HepG2 (cell line): ENCODE measurements around the gene VWA3A. TPM values are rescaled to one million over a fixed set of nuclear protein-coding genes. Genes with fewer than 3 reads are reported as not detected.
A peak's percentile ranks its signal among the peaks of the same experiment; 100 is the strongest.

ENCODE experiments used
- ADNP ChIP-seq: sonication (generic); formaldehyde crosslinking; IDR thresholded peaks from 2 replicates; pipeline ENCODE4 v1.4.0; 2020; ENCODE audit warnings: missing genetic modification reagents
- GATAD1 ChIP-seq: IDR thresholded peaks from 2 replicates; pipeline ENCODE4 v1.6.1; 2016; ENCODE audit warnings: missing genetic modification reagents, missing compliant biosample characterization
- HMGXB3 ChIP-seq: sonication (generic); formaldehyde crosslinking; IDR thresholded peaks from 2 replicates; pipeline ENCODE4 v1.4.0; 2020; ENCODE audit warnings: missing genetic modification reagents, borderline replicate concordance
- HNRNPK ChIP-seq: fragments of 200-400 bp; formaldehyde crosslinking; IDR thresholded peaks from 2 replicates; pipeline ENCODE4 v1.6.1; 2018; ENCODE audit warnings: low read length, low read depth, moderate library complexity, mild to moderate bottlenecking; ENCODE audit not compliant: poor library complexity, severe bottlenecking
- KMT2B ChIP-seq: IDR thresholded peaks from 2 replicates; pipeline ENCODE4 v1.6.1; 2016; ENCODE audit warnings: missing genetic modification reagents, missing compliant biosample characterization
- PLRG1 ChIP-seq: fragments of 450-650 bp; conservative IDR thresholded peaks from 2 replicates; pipeline ENCODE4 v1.6.1; 2016
- PLSCR1 ChIP-seq: sonication (generic); formaldehyde crosslinking; IDR thresholded peaks from 2 replicates; pipeline ENCODE4 v1.5.0; 2020; ENCODE audit warnings: missing genetic modification reagents, mild to moderate bottlenecking, borderline replicate concordance
- RARA ChIP-seq: IDR thresholded peaks from 2 replicates; pipeline ENCODE4 v1.6.1; 2016; ENCODE audit warnings: missing genetic modification reagents, missing compliant biosample characterization
- RFXANK ChIP-seq: IDR thresholded peaks from 2 replicates; pipeline ENCODE4 v1.6.1; 2016
- SKIL ChIP-seq: sonication (generic); formaldehyde crosslinking; IDR thresholded peaks from 2 replicates; pipeline ENCODE4 v1.8.0; 2022; ENCODE audit warnings: missing genetic modification reagents, mild to moderate bottlenecking, moderate library complexity, borderline replicate concordance
- TCF7 ChIP-seq: sonication (generic); IDR thresholded peaks from 2 replicates; pipeline ENCODE4 v1.6.1; 2016; ENCODE audit warnings: antibody characterized with exemption, low read depth
- U2AF1 ChIP-seq: fragments of 200-400 bp; formaldehyde crosslinking; optimal IDR thresholded peaks from 2 replicates; pipeline ENCODE3; 2017; ENCODE audit warnings: mild to moderate bottlenecking, low read depth, low read length
- ZBTB10 ChIP-seq: sonication (generic); formaldehyde crosslinking; IDR thresholded peaks from 2 replicates; pipeline ENCODE4 v1.4.0; 2020; ENCODE audit warnings: missing genetic modification reagents, borderline replicate concordance
- ZNF10 ChIP-seq: sonication (generic); formaldehyde crosslinking; IDR thresholded peaks from 2 replicates; pipeline ENCODE4 v1.4.0; 2020; ENCODE audit warnings: mild to moderate bottlenecking, low read depth, missing genetic modification reagents, borderline replicate concordance
- ZNF253 ChIP-seq: sonication (generic); formaldehyde crosslinking; IDR thresholded peaks from 2 replicates; pipeline ENCODE4 v1.8.0; 2022; ENCODE audit warnings: mild to moderate bottlenecking, missing genetic modification reagents, borderline replicate concordance
- ZNF451 ChIP-seq: sonication (generic); formaldehyde crosslinking; IDR thresholded peaks from 2 replicates; pipeline ENCODE4 v1.5.0; 2020; ENCODE audit warnings: mild to moderate bottlenecking, missing genetic modification reagents
- ZNF597 ChIP-seq: sonication (generic); formaldehyde crosslinking; IDR thresholded peaks from 2 replicates; pipeline ENCODE4 v1.5.0; 2020; ENCODE audit warnings: missing genetic modification reagents
- ZNF761 ChIP-seq: sonication (generic); formaldehyde crosslinking; conservative IDR thresholded peaks from 2 replicates; pipeline ENCODE4 v1.4.0; 2020; ENCODE audit warnings: mild to moderate bottlenecking, missing genetic modification reagents
- ZNF775 ChIP-seq: sonication (generic); formaldehyde crosslinking; IDR thresholded peaks from 2 replicates; pipeline ENCODE4 v1.4.0; 2020; ENCODE audit warnings: missing genetic modification reagents, mild to moderate bottlenecking, moderate library complexity, borderline replicate concordance
- polyA plus RNA-seq, 8 experiments: library from polyadenylated mRNA; depleted of rRNA in 3 of 8; stranded (reverse) in 7 of 8; unstranded in 1 of 8; fragments of >200 nt; fragmentation: Illumina TruSeq in 4 of 8; extraction: Trizol in 4 of 8; gene quantifications; 2 replicates each; pipeline versions ENCODE4 v1.2.1 to v1.2.3, GENCODE V29; 2011 to 2016; ENCODE audit warnings: low read depth in 4 of 8, missing spikeins in 1 of 8, mixed read lengths in 1 of 8; ENCODE audit not compliant: insufficient read depth in 1 of 8
- total RNA-seq, 5 experiments: library from RNA; depleted of rRNA; stranded (reverse); fragments of >200 nt; fragmentation: Illumina TruSeq; extraction: Trizol; gene quantifications; 2 replicates each; pipeline ENCODE4 v1.2.3, GENCODE V29; 2016; ENCODE audit warnings: low read depth in 1 of 5

Gene VWA3A
- total and polyA plus RNA-seq, 2 of the 13 experiments (the other 11 are each of a cell fraction or from before 2014, with no cell fraction given), result 0.03 to 0.07 TPM

- TF ChIP-seq HMGXB3 (CRISPR knock-in tag) (peak; percentile 60; the same call in 1 of the 2 replicates), ZNF253 (0 out of 2 replicates have a peak, but pooled peaks have one; percentile 22), KMT2B (CRISPR knock-in tag) (no peak; the same call in 1 of the 2 replicates), PLRG1 (no peak), PLSCR1 (no peak), SKIL (CRISPR knock-in tag) (no peak), TCF7 (no peak), ZNF761 (CRISPR knock-in tag) (no peak), GATAD1 (CRISPR knock-in tag) (no peak), RARA (CRISPR knock-in tag) (no peak; the same call in 1 of the 2 replicates), ZNF775 (CRISPR knock-in tag) (no peak), U2AF1 (no peak), RFXANK (no peak), ZNF597 (CRISPR knock-in tag) (no peak), ADNP (CRISPR knock-in tag) (no peak), ZBTB10 (CRISPR knock-in tag) (no peak), ZNF10 (CRISPR knock-in tag) (no peak), HNRNPK (no peak), ZNF451 (CRISPR knock-in tag) (no peak)
These were observed 97.2 kb downstream of the VWA3A start (continued) for GRCh38 chr16:22189473-22190080.
